SU-DHL-6 (cell line): ENCODE measurements around the gene IMPG2.

Experiments
- CTCF ChIP-seq: fragments of 200-600 bp; sonication (generic); IDR thresholded peaks from one replicate; pipeline ENCODE4 v1.5.1; 2017; ENCODE audit warnings: antibody characterized with exemption, mild to moderate bottlenecking, low read length, moderate library complexity; ENCODE audit not compliant: insufficient read depth, poor library complexity, severe bottlenecking
- EZH2phosphoT487 ChIP-seq: fragments of 200-600 bp; sonication (generic), shearing (Covaris generic); conservative IDR thresholded peaks from 2 replicates; pipeline ENCODE4 v1.6.1; 2018; ENCODE audit warnings: mild to moderate bottlenecking, antibody characterized with exemption, low read length, moderate library complexity, mixed read lengths

DNA sequence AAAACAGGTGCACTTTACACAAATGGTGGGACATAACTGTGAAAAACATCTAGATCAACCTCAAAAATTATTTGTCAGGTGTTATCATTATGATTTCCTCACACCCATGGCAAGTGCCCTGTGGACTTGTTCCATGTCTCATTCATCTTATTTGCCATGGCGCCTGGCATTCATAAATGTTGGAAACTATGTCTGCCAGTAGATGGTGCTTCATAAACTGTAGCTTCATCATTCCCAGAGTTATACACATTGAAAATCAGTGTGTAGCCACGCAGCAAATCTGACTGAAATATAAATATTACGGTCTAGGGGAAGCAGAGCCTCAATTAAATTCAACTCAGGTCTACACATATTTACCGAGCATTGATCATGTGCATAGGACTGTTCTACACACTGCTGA lies 90.7 kb downstream of the IMPG2 start:
- TF ChIP-seq CTCF (no peak), EZH2phosphoT487 (no peak)
